CD4-positive, alpha-beta T cell treated with Interleukin-12 subunit alpha and Interleukin-12 subunit beta, for 1 hour (primary cell): ENCODE results near the gene AGAP1.

ENCODE experiments used
- DNase-seq: peaks from one replicate; pipeline ENCODE4 v3.0.0-alpha.2; 2020

The AGAP1 gene

DNA sequence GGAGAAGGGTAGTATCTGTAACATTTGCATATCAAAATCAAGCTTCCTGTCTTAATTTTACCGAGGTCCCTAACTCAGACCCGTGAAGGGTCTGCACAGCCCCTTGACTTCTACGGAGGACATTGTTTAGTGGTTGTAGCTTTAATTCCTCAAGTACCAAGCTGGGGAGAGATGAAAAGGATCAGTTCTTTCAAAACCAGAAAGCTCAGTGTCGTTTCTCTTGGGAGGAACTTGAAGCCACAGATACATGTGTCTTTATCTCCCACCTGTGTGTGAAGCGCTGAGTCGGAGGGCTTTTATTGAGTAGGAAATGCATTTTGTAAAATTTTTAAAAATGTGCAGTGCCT is 410.7 kb downstream of the AGAP1 start:
- no peak for DNase-seq

DNA sequence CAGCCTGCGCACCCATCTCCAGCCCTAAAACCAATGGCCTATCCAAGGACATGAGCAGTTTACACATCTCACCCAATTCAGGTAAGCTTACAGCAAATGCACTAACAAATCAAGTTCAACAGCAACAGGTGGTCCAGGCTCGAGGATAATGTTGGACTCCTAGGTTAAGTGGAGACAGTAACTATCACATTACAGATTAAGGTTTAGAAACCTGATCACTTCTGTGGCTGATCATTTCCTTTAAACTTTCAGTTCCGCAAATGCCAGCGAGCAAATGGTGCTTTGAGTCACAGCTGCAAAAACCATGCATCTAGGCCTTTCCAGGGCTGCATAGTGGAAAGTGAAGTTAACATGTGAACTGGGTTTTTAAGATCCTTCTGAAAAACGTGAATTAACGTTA is 415.0 kb downstream of the AGAP1 start:
- no peak for DNase-seq

DNA sequence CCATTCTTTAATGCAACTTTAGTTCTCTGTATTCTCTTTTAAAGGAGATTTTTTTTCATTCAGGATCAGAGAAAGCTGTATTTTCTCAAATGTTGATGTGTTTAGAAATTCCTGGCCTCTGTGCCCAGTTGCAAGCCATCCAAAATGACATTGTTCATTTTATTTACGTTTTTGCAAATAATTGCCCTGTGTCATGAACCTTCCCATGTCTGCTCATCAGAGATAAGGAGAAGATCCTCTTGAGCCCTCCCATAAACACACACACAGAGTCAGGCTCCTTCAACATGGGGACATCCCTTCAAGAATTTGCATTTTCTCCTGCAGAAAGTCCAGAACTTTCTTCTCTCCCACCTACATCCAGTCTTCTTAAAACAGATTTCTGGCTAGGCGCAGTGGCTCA is 415.5 kb downstream of the AGAP1 start:
- DNase-seq, result no peak

DNA sequence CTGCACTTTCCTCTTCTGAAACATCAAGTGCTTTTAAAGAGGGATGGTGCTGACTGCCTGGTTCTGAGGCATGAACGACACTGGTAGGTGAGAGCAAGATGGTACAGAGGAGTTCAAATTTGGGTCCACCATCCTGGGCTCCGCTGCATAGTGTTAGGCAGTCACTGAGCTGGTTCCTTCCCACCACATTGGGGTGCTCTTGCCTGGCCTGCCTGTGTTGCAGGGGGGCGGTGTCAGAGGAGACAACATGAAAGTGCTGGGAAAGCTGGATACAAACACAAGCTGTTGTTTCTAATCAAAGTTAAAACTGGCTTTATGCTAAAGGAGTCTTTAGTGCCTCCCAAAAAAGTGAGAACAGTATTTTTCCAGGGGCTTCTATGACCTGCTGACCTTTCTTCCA is 416.2 kb downstream of the AGAP1 start:
- no peak for DNase-seq

DNA sequence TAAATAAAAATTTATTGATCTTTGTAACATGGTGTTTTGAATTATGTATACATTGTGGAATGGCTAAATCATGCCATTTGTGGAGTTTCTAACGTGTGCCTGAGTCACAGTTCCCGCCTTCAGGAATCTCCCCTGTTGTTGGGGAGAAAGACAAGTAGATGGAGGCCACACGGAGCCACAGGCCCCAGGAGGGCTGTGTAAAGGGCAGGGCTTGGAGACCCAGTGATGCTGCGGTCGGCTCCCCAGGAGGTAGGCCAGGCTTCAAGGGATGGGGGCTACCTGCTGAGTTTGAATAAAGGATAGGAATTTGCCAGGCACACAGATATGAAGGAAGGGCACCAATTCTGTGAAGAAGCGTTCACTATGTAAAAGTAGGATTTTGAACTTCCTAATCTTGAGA is 417.3 kb downstream of the AGAP1 start:
- no peak for DNase-seq

DNA sequence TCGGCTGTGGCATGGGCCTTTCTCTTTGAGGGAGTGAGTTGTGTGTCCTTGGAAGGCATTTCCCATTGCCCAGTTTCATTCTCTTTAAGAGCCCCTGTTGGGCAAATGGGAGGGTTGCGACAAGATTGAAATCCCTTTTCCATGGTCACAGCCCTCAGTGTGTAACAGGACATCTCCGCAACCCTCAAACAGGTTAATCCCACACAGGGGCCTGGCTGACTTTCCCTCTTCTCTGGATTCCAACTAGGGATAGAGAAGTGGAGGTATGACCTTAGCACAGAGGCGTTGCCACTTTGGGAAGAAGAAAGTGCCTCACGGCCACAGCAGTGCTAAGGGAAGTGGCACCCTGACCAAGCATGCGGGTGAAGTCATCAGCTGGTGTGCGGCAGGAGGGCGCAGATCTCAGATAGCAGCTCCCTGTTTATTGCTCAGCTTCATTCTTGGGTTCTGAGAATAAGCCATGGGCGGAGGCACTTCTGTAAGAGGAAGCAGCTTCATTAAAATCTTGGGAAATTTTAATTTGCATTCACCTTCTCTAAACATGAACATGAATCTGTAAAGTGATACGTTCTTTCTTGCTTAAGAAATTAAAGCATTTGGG is 417.9 kb downstream of the AGAP1 start:
- no peak for DNase-seq

DNA sequence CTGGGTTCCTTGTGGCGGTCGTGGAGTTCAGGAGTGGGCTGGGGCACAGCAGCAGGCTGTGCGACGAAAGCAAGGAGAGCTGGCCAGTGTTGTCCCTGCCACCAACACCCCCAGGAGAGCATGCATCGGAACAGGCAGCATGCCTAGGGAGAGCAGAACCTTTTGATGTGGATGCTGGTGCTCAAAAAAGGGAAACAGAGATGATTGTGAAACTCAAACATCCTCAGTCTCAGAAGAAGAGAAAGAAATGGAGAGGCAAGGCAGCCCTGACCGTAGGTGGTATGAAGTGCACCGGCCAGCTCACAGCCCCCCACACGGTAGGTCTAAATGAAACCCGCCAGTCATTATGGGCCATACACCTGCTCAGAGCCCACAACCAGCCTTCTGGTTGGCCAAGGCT is 420.9 kb downstream of the AGAP1 start:
- no peak for DNase-seq

DNA sequence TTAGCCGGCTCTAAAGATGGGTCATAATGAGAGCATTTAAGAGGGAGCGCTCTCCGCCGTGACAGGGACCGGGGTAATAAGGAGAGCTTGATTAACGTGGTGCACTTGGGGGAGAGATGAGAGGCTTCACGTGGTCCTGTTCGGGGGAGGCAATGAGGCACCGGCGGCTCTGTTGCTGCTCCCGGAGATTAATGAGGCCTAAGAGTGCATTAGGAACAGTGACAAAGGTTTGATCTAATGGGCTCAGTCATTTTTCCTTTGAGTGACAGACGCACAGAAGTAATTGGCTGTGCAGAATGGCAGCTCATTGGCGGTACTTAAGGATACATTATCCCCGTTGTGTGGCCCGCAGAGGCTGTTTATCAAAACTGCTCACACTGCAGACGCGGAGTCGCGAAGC is 423.7 kb downstream of the AGAP1 start:
- DNase-seq, result no peak

DNA sequence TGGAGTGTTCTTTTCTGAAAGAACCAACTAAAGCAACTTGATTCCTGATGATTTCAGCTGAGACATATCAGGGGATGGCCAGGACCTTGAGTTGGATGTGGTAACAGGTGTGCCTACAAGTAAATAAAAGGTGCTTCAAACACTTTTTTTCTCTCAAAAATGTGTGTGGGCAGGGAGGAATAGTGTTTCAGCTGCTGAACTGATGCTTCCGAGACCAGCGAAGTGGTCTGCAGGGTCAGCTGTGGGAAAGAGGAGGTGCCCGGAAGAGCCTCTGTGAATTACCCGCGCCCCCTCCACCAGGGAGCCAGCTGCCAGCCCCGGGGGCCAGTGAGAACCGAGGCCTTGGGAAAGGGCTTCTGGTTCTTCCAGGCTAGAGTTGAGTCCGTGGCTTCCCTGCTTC is 425.0 kb downstream of the AGAP1 start:
- no peak for DNase-seq

DNA sequence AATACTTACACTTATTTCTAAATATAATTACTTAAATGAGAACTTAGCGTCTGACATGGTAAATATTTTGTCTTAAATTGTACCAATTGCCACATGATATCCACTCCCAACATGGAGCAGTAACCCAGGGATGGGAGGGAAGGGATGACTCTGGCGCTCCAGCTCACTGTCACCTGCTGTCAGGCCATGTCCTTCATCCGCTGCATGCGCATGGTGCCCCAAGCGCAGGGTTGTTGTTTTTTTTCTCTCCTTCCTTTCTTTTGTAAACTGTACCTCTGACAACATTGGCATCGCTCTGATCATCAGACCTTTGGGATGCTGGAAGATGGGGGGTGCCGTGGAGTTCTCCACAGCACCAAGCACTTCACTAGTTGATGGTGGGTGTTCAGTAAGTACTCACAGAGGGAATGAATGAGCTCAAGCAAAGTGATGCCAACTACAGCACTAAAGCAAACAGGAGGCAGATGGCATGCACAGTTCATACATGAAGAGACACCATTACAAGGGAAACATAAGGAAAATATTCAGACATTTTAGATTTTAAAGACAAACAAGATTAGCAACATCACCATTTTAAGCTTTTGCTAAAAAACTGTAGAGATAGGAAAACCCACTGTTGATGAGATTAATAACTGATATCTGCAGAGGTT is 426.5 kb downstream of the AGAP1 start:
- DNase-seq, result no peak

DNA sequence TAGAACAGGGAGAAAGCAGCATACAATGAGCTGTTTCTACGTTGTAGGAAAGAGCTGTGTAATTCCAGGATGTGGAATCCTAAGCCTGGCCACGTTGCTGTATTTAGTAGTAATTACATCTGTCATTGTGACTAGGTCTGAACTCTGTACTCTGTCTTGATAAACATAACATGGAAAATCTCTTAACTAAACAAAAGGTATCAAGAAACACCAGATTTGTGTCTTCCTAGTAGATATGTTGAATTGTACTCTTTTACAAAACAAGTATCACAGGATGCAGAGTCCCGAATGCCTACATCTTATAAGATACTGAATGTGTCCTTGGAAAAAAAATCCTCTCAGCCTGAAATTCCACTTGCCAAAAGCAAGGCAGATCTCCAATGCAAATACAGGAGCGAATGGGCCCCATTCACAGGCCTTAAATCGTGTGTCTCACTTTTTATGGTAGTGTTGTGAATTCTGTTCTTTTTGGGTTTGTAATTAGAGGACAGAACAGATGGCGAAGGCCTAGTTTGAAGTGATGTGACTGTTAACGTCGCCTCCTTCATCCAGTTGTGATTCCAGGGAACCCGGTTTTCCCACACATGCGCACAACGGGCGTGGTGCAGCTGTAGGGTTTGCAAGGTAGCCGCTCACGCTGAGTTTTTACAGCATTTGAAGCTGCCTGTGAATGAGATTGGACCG is 427.8 kb downstream of the AGAP1 start:
- no peak for DNase-seq

DNA sequence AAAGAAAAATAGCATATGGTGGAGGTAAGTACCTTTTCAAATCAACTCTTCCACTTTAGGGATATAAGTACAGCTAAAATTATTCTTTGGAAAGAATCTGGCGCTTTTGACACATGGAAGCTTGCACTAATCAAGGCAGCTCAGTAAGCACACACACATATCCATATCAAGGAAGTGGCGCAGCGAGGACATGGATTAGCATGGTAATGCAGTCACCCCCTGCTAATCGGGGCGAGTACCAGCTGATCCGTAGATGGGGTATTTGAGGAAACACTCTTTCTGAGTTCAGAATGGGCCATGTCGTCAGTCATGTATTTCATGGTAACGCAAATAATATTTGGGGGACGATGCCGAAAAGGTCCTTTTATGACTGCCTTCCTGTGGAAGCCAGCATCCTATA is 429.0 kb downstream of the AGAP1 start:
- no peak for DNase-seq

DNA sequence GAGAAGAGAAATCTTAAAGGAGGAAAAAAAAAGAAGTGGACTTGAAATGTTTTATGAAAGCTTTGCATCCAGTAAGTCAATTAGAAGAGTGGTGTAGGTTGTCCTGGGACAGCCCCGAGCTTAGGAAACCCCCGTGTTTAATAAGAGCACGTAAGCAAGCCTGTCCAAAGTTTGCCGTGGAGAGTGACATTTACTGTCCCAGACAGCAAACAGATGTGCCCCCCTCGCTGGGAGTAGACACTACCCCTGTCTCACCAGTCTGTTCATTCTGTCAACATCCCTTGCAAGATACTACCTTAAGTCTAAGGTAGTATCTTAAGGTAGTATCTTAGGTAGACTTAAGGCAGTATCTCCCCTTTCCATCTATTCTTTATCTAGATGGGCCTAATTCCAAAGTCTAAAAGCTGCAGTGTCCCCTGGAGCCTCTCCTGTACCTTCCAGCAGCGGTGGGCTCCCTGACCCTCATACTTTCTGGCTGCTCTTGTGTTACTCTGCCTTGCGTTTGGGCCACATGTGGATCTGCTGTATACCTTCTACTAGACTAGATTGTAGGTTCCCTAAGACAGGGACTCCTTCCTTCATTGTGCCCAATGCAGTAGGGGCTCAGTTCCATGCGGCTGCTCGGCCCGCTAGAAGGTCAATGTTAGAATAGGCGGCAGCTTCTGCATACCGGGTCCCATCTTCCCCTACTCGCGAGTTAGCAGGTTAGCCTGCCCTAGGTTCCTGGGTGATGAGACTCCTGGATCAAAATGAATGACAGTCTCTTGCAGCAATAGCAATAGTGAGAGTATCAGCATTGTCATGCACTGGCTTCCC is 430.2 kb downstream of the AGAP1 start:
- no peak for DNase-seq

DNA sequence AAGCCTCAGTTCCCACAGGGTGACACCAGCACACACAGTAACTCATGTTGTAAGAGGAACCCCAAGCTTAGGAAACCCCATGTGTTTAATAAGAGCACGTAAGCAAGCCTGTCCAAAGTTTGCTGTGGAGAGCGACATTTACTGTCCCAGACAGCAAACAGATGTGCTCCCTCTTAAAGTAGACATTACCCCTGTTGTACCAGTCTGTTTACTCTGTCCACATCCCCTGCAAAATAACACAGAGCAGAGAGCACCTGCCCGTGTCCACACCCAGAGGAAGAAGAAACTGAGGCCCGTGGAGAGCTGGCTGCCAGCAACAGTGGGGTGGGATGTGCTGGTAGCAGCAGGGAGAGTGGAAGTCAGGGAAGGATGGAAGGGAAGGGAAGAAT is 430.8 kb downstream of the AGAP1 start:
- no peak for DNase-seq

DNA sequence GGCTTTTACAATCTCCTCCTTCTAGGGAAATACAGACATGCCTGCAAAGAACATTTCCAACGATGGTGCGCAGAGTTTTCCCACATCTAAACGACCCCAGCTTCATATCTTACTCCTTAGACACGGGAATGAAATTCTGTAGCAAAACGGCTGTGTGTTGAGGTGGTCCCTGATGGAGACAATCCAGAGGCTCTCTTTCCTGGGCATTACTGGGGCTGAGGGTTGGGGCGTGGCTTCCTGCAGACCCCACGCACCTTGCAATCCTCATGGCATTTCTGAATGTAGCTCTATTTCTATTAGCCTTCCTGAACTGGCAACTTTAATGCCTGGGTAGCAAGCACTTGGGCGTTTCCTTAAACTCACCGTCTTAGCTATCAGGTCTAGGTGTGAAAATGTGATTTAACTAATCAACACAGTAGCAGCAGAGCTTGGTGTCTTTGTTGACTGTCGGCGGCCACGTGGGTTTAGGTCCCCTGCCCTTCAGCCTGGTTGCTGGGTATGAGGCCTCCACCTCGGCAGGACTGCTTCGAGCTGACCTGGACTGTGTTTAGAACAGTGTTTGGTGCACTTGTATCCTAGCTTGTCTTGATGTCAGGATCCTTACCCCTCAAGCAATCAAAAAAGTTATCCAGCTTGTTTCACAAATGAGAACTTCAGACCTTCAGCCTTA is 431.5 kb downstream of the AGAP1 start:
- no peak for DNase-seq

DNA sequence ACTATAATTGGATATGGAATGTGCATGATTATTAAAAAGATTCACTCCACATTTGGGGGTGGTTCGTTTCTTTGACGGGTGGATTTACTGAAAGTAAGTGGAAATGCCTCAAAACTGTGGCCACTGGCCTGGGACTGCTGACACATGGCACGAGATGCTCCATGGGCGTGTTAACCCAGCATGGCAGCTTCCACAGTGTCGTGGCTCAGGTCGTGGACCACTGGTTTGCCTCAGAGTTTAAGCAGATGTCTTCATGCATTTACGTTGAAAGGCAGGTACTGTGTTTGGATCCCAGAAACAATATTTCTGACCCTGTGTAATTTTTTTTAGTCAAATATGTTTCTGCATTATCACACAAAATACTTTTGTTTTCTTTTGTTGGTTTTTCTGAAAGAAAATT is 432.4 kb downstream of the AGAP1 start:
- no peak for DNase-seq

DNA sequence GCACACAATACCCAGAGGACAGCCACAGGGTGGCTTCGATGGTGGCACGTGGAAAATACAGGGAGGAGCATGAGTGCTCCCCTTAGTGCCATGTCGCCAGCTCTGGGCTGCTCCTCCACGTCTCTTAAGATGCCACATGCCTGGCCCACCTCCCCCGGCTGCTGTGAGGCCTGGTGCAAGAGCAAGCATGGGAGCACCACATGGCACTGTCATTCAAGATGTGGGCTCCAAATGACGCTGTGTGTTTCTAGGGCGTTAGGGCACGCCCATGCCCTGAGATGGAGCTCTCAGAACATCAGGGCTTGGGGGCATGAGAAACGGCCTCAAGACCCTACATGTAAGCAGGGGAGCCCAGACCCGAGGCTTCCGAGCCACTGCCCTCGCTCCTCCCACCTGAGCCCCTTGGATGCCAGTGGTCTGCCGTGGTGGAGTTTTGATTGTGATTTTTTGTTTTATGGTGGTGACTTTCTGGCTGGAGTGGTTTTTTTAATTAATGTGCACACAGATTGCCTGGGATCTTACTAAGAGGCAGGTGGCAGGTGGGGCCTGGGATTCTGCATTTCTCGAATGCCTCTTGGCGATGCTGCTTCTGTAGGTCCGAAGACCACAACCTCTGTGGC is 435.0 kb downstream of the AGAP1 start:
- DNase-seq, result no peak

DNA sequence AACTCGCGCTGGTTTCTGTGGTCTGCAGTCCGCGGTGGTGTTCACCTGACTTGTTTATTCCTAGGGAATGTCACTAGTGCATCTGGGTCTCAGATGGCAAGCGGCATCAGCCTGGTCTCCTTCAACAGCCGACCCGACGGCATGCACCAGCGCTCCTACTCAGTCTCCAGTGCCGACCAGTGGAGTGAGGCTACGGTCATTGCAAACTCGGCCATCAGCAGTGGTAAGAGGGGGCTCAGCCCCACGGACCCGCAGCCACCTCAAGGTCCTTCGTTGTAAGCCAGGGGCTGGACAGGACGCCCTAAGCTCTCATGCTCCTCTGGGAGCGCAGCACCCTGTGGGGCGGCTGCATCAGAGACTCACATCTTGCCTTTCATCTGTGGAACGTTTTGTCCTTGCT is 436.9 kb downstream of the AGAP1 start:
- no peak for DNase-seq

DNA sequence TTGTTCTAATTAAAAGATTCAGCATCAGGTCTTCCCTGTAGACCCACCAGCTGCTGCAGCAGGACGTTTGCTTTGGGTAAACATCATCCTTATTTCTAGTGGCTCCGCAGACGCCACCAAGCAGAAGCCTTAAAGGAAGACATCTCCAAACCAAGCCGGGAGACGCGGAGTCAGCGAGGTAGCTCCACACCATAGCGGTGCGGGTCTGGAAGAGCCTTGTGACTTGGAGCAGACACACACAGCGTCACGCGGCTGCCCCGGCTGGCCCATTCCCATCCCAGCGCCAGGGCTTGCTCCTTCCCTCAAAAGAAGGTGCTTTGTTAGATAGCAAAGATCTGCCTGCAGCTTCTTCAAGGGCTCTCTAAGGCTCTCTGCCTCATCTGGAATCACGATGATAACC is 437.8 kb downstream of the AGAP1 start:
- DNase-seq, result no peak

DNA sequence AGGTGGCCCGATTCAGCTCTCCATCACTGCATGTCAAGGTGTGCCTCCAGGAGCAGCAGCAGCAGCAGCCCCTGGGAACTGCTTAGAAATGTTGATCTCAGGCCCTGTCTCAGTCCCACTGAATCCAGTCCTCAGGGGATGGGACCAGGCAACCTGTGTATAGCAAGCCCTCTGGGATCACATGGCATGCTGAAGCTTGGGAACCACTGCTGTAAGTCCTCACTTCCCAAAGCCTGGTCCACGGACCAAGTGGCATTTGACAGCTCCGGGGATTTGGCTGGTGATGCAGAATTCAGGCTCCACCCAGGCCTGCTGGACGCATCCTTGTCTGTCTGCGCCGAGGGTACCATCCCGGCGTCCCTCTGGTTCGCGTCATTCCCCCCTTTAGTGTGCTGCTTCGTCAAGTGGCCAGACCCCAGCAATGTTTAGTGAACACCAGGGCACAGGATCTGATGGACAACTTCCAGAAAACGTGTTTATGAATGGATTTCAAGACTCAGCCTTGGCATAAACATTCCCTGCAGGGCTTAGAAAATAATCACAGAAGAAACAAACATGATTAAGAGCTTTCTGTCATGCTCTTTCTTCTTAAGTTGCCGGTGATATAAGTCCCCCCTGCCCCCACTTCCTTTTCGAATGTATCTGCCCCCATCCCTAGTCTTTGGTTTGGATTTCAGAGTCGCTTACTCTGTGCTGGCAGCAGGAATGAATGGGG is 440.4 kb downstream of the AGAP1 start:
- no peak for DNase-seq

DNA sequence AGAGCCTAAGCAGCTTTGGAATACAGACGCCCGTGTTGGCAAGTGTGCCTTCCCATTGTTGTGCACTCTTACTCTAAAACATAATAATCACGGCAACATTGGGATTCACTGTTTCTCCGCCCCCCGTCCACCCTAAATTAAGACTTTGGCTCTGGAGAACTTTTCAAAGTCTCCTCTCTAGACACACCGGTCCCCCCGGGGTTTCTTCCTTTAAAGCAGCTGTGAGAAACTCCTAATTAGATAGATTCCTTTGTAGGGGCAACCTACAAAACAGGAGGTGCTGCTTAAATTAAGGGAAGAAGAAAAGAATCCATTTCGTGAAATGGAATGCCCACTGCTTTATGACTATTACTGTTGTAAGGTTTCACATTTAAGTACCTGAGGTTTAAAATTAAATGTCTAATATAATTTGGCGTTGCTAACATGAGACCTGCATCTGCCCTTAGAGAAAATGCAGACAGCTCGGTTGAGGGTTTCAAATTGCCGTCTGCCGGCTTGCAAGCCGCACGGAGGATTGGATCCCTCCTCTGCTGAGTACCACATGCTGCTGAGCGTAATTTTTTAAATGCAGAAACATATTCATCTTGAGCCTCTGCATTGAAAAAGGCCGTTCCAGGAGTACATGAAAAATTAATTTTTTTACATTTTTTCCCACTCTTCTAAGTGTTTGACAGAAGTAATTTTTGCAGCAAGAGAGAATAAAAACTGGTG is 441.1 kb downstream of the AGAP1 start:
- DNase-seq, result no peak

DNA sequence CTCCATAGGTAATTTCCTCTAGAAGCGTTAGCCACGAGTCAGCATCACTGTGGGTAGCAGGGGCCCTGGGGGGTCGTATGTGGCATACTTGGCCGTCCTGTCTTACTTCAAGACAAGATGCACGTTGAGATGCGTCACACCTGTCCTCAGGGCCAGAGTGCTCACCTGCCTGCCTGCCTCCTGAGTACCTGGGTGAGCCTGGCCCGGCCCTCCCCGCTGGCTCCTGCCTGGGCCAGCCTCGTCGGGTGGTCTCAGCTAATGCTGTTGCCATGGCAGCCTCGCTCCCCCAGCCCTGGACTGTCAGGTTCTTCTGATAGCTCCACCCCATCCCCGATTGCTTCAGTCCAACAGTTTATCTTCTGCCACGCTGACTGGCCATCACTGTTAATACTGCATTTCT is 441.9 kb downstream of the AGAP1 start:
- no peak for DNase-seq
